ENCODE data around the gene ZNF418. TPM values are rescaled to one million over a fixed set of nuclear protein-coding genes. Genes with fewer than 3 reads are reported as not detected.

Gene ZNF418
- total RNA-seq, 1 experiment from 2014 or later = 20.8 TPM

DNA sequence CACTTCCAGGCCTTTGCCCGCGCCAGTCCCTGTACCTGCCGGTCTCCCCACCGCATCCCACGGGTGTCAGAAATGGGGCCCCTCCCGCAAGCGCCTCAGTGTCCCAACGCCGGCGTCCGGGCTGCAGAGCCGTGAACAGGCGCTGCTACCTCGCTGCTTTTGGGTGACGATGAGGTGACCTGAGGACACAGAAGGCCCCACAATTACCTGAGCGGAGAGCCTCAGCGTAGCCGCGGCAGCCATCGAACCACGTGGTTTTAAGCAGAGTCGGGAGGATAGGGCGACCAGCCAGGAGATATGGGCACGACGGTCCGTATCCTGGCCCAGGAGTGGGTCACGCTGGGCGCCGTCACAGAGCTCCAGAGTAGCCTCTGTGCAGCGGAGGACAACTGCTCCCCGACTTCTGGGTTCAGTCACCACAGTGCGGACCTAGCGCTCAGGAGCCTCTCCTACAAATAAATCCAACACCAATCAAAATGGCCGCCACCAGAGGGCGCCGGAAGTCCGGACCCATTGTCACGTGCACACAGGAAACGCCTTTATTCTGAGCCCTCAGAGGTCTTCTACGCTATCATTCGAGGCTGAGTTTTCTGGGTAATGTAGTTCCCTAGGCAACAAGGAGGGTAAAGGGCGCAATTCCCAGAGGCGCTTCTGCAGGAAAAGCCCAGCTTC lies 46.5 kb downstream of the ZNF418 start, which contains the start of gene ZNF814 (continued):
- TF ChIP-seq NFYB (CRISPR knock-in tag; conservative IDR thresholded peaks at IDR 0.05; ENCODE audit: low read depth) = peak; percentile 58
- TF ChIP-seq, protein P1, sequence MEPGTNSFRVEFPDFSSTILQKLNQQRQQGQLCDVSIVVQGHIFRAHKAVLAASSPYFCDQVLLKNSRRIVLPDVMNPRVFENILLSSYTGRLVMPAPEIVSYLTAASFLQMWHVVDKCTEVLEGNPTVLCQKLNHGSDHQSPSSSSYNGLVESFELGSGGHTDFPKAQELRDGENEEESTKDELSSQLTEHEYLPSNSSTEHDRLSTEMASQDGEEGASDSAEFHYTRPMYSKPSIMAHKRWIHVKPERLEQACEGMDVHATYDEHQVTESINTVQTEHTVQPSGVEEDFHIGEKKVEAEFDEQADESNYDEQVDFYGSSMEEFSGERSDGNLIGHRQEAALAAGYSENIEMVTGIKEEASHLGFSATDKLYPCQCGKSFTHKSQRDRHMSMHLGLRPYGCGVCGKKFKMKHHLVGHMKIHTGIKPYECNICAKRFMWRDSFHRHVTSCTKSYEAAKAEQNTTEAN (CRISPR knock-in tag; IDR thresholded peaks at IDR 0.05) = 0 out of 2 replicates have a peak, but pooled peaks have one; percentile 75
- TF ChIP-seq FOXJ3 (CRISPR knock-in tag; IDR thresholded peaks at IDR 0.05; ENCODE audit: borderline replicate concordance) = no peak
- no peak for TF ChIP-seq ZNF416 (CRISPR knock-in tag; IDR thresholded peaks at IDR 0.05)
- no peak for TF ChIP-seq NFE2L1 (CRISPR knock-in tag; IDR thresholded peaks at IDR 0.05)
- peak; percentile 65; the same call in 1 of the 2 replicates for TF ChIP-seq ARID4B (CRISPR knock-in tag; IDR thresholded peaks at IDR 0.05; ENCODE audit: borderline replicate concordance)
- TF ChIP-seq, protein P2, sequence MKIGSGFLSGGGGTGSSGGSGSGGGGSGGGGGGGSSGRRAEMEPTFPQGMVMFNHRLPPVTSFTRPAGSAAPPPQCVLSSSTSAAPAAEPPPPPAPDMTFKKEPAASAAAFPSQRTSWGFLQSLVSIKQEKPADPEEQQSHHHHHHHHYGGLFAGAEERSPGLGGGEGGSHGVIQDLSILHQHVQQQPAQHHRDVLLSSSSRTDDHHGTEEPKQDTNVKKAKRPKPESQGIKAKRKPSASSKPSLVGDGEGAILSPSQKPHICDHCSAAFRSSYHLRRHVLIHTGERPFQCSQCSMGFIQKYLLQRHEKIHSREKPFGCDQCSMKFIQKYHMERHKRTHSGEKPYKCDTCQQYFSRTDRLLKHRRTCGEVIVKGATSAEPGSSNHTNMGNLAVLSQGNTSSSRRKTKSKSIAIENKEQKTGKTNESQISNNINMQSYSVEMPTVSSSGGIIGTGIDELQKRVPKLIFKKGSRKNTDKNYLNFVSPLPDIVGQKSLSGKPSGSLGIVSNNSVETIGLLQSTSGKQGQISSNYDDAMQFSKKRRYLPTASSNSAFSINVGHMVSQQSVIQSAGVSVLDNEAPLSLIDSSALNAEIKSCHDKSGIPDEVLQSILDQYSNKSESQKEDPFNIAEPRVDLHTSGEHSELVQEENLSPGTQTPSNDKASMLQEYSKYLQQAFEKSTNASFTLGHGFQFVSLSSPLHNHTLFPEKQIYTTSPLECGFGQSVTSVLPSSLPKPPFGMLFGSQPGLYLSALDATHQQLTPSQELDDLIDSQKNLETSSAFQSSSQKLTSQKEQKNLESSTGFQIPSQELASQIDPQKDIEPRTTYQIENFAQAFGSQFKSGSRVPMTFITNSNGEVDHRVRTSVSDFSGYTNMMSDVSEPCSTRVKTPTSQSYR (CRISPR knock-in tag; IDR thresholded peaks at IDR 0.05) = no peak
- no peak for TF ChIP-seq ZNF423 (CRISPR knock-in tag; IDR thresholded peaks at IDR 0.05)
- no peak for TF ChIP-seq SMAD4 (CRISPR knock-in tag; IDR thresholded peaks at IDR 0.05)

GRCh38 chr19:57888107-57888559 lies 47.1 kb downstream of the ZNF418 start:
- TF ChIP-seq, protein P3, sequence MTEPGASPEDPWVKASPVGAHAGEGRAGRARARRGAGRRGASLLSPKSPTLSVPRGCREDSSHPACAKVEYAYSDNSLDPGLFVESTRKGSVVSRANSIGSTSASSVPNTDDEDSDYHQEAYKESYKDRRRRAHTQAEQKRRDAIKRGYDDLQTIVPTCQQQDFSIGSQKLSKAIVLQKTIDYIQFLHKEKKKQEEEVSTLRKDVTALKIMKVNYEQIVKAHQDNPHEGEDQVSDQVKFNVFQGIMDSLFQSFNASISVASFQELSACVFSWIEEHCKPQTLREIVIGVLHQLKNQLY (CRISPR knock-in tag; IDR thresholded peaks at IDR 0.05) = no peak
- no peak for TF ChIP-seq GTF2I (CRISPR knock-in tag; conservative IDR thresholded peaks at IDR 0.05)
- TF ChIP-seq, protein P4, sequence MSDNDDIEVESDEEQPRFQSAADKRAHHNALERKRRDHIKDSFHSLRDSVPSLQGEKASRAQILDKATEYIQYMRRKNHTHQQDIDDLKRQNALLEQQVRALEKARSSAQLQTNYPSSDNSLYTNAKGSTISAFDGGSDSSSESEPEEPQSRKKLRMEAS (CRISPR knock-in tag; IDR thresholded peaks at IDR 0.05) = no peak
- no peak for TF ChIP-seq ZSCAN18 (CRISPR knock-in tag; IDR thresholded peaks at IDR 0.05)
- TF ChIP-seq FOXK1 (CRISPR knock-in tag; IDR thresholded peaks at IDR 0.05) = 0 out of 2 replicates have a peak, but pooled peaks have one; percentile 1
- TF ChIP-seq ZNF232 (CRISPR knock-in tag; IDR thresholded peaks at IDR 0.05) = no peak
- ATAC-seq = peak; percentile 2; the same call in 1 of the 2 replicates
- no peaks in the 10 kb centered on the region for H3K9me3 Mint-ChIP-seq
- H3K4me3 Mint-ChIP-seq = peak overlapping the region; percentile 99
- peak overlapping the region; percentile 99 for H3K27ac Mint-ChIP-seq
- CTCF ChIA-PET = interaction anchor here (0.7 to 1.7 kb wide), 8 partner anchors 8 to 160 kb away, joined by 3 to 7 read pairs (median 4); partner anchors contain the start of gene ZNF417
- DNase-seq (ENCODE audit: low spot score) = no peak
- peaks cover 44% of the 10 kb centered on the region for H3K36me3 Mint-ChIP-seq
- no peaks in the 10 kb centered on the region for H3K27me3 Mint-ChIP-seq (ENCODE audit: low read depth)
- POLR2A ChIA-PET = interaction anchor here (1.0 to 1.3 kb wide), 4 partner anchors 10 to 171 kb away, joined by 3 read pairs; partner anchors contain the start of genes ZNF135 and ZNF417
- peaks cover 49% of the 10 kb centered on the region for H3K4me1 Mint-ChIP-seq

Measured in WTC11 (cell line).